ENCODE measurements around the gene FCRL2. TPM values are rescaled to one million over a fixed set of nuclear protein-coding genes. Genes with fewer than 3 reads are reported as not detected.

Gene FCRL2
- total and polyA plus RNA-seq, 2 experiments from 2014 or later: not detected

DNA sequence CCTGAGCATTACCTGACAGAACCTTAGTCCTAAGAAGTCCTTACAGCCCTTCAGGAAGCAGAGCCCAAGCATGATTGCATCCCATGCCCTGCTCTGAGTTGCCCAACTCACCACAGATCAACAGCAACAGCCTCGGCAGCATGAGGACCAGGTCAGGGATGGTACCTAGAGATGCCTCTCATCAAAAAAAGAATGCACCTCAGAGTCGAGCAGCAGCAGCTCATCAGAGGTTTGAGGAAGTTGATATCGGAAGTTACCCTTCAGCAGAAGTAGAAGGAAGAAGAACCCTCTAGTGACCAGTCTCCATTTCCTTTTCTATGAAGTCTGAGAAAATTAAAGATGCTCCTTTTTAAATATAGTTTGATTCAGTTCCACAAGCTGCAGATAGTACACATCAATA, 43.0 kb upstream of the FCRL2 start, which contains the start of gene FCRL1:
Gene FCRL1 (minus strand): TSS at position 225 of the 400 bp plus-strand sequence. CDS start 83 bp downstream, at position 142.
- Histone ChIP-seq H4K20me1 (replicated peaks; ENCODE audit: insufficient read depth) (no peaks in the 10 kb centered on the region), H2AFZ (no peak within 1 kb of the TSS), H3K4me3 (no peak within 1 kb of the TSS), H3K79me2 (replicated peaks; ENCODE audit: insufficient read depth) (no peaks in the 10 kb centered on the region), H3K27ac (ENCODE audit: low read depth) (no peak within 1 kb of the TSS), H3F3A (replicated peaks; ENCODE audit: low read depth) (no peaks in the 10 kb centered on the region), H3K4me1 (ENCODE audit: insufficient read depth) (no peaks in the 10 kb centered on the region), H3K9me2 (ENCODE audit: insufficient read depth) (0 out of 2 replicates have a peak, but pooled peaks cover 5% of the 10 kb centered on the region), H3K4me2 (no peak within 1 kb of the TSS), H3K27me3 (ENCODE audit: insufficient read depth) (no peaks in the 10 kb centered on the region), H3K36me3 (ENCODE audit: insufficient read depth) (no peaks in the 10 kb centered on the region)
- no peak for DNase-seq (ENCODE audit: low spot score)
- H3K4me3 Mint-ChIP-seq: no peak within 1 kb of the TSS
- no peak within 1 kb of the TSS for H3K27ac Mint-ChIP-seq
- no peaks in the 10 kb centered on the region for H3K27me3 Mint-ChIP-seq (ENCODE audit: insufficient read depth, low read depth, poor library complexity)
- H3K36me3 Mint-ChIP-seq (ENCODE audit: low read depth): no peaks in the 10 kb centered on the region
- TF ChIP-seq, protein P1, sequence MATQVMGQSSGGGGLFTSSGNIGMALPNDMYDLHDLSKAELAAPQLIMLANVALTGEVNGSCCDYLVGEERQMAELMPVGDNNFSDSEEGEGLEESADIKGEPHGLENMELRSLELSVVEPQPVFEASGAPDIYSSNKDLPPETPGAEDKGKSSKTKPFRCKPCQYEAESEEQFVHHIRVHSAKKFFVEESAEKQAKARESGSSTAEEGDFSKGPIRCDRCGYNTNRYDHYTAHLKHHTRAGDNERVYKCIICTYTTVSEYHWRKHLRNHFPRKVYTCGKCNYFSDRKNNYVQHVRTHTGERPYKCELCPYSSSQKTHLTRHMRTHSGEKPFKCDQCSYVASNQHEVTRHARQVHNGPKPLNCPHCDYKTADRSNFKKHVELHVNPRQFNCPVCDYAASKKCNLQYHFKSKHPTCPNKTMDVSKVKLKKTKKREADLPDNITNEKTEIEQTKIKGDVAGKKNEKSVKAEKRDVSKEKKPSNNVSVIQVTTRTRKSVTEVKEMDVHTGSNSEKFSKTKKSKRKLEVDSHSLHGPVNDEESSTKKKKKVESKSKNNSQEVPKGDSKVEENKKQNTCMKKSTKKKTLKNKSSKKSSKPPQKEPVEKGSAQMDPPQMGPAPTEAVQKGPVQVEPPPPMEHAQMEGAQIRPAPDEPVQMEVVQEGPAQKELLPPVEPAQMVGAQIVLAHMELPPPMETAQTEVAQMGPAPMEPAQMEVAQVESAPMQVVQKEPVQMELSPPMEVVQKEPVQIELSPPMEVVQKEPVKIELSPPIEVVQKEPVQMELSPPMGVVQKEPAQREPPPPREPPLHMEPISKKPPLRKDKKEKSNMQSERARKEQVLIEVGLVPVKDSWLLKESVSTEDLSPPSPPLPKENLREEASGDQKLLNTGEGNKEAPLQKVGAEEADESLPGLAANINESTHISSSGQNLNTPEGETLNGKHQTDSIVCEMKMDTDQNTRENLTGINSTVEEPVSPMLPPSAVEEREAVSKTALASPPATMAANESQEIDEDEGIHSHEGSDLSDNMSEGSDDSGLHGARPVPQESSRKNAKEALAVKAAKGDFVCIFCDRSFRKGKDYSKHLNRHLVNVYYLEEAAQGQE (IDR thresholded peaks at IDR 0.05; ENCODE audit: unreplicated experiment): no peak
- TF ChIP-seq EZH2 (IDR thresholded peaks at IDR 0.05; ENCODE audit: low read depth, unreplicated experiment) (no peak), JUNB (IDR thresholded peaks at IDR 0.05; ENCODE audit: unreplicated experiment) (no peak), ZNF114 (CRISPR knock-in tag; IDR thresholded peaks at IDR 0.05) (no peak), STAT1 (IDR thresholded peaks at IDR 0.05; ENCODE audit: unreplicated experiment) (no peak), NANOG (IDR thresholded peaks at IDR 0.05; ENCODE audit: borderline replicate concordance) (no peak), ZNF331 (CRISPR knock-in tag; IDR thresholded peaks at IDR 0.05; ENCODE audit: low read depth) (no peak), CREB1 (CRISPR knock-in tag; IDR thresholded peaks at IDR 0.05; ENCODE audit: low read depth) (no peak), POLR2AphosphoS5 (IDR thresholded peaks at IDR 0.05; ENCODE audit: low read depth) (no peak), EZH2phosphoT487 (IDR thresholded peaks at IDR 0.05; ENCODE audit: unreplicated experiment) (no peak)
- TF ChIP-seq, protein P2, sequence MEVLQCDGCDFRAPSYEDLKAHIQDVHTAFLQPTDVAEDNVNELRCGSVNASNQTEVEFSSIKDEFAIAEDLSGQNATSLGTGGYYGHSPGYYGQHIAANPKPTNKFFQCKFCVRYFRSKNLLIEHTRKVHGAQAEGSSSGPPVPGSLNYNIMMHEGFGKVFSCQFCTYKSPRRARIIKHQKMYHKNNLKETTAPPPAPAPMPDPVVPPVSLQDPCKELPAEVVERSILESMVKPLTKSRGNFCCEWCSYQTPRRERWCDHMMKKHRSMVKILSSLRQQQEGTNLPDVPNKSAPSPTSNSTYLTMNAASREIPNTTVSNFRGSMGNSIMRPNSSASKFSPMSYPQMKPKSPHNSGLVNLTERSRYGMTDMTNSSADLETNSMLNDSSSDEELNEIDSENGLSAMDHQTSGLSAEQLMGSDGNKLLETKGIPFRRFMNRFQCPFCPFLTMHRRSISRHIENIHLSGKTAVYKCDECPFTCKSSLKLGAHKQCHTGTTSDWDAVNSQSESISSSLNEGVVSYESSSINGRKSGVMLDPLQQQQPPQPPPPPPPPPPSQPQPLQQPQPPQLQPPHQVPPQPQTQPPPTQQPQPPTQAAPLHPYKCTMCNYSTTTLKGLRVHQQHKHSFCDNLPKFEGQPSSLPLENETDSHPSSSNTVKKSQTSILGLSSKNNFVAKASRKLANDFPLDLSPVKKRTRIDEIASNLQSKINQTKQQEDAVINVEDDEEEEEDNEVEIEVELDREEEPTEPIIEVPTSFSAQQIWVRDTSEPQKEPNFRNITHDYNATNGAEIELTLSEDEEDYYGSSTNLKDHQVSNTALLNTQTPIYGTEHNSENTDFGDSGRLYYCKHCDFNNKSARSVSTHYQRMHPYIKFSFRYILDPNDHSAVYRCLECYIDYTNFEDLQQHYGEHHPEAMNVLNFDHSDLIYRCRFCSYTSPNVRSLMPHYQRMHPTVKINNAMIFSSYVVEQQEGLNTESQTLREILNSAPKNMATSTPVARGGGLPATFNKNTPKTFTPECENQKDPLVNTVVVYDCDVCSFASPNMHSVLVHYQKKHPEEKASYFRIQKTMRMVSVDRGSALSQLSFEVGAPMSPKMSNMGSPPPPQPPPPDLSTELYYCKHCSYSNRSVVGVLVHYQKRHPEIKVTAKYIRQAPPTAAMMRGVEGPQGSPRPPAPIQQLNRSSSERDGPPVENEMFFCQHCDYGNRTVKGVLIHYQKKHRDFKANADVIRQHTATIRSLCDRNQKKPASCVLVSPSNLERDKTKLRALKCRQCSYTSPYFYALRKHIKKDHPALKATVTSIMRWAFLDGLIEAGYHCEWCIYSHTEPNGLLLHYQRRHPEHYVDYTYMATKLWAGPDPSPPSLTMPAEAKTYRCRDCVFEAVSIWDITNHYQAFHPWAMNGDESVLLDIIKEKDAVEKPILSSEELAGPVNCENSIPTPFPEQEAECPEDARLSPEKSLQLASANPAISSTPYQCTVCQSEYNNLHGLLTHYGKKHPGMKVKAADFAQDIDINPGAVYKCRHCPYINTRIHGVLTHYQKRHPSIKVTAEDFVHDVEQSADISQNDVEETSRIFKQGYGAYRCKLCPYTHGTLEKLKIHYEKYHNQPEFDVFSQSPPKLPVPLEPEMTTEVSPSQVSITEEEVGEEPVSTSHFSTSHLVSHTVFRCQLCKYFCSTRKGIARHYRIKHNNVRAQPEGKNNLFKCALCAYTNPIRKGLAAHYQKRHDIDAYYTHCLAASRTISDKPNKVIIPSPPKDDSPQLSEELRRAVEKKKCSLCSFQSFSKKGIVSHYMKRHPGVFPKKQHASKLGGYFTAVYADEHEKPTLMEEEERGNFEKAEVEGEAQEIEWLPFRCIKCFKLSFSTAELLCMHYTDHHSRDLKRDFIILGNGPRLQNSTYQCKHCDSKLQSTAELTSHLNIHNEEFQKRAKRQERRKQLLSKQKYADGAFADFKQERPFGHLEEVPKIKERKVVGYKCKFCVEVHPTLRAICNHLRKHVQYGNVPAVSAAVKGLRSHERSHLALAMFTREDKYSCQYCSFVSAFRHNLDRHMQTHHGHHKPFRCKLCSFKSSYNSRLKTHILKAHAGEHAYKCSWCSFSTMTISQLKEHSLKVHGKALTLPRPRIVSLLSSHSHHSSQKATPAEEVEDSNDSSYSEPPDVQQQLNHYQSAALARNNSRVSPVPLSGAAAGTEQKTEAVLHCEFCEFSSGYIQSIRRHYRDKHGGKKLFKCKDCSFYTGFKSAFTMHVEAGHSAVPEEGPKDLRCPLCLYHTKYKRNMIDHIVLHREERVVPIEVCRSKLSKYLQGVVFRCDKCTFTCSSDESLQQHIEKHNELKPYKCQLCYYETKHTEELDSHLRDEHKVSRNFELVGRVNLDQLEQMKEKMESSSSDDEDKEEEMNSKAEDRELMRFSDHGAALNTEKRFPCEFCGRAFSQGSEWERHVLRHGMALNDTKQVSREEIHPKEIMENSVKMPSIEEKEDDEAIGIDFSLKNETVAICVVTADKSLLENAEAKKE (CRISPR knock-in tag; IDR thresholded peaks at IDR 0.05): no peak
- TF ChIP-seq, protein P3, sequence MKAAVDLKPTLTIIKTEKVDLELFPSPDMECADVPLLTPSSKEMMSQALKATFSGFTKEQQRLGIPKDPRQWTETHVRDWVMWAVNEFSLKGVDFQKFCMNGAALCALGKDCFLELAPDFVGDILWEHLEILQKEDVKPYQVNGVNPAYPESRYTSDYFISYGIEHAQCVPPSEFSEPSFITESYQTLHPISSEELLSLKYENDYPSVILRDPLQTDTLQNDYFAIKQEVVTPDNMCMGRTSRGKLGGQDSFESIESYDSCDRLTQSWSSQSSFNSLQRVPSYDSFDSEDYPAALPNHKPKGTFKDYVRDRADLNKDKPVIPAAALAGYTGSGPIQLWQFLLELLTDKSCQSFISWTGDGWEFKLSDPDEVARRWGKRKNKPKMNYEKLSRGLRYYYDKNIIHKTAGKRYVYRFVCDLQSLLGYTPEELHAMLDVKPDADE (IDR thresholded peaks at IDR 0.05): no peak
- TF ChIP-seq, protein P4, sequence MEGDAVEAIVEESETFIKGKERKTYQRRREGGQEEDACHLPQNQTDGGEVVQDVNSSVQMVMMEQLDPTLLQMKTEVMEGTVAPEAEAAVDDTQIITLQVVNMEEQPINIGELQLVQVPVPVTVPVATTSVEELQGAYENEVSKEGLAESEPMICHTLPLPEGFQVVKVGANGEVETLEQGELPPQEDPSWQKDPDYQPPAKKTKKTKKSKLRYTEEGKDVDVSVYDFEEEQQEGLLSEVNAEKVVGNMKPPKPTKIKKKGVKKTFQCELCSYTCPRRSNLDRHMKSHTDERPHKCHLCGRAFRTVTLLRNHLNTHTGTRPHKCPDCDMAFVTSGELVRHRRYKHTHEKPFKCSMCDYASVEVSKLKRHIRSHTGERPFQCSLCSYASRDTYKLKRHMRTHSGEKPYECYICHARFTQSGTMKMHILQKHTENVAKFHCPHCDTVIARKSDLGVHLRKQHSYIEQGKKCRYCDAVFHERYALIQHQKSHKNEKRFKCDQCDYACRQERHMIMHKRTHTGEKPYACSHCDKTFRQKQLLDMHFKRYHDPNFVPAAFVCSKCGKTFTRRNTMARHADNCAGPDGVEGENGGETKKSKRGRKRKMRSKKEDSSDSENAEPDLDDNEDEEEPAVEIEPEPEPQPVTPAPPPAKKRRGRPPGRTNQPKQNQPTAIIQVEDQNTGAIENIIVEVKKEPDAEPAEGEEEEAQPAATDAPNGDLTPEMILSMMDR (conservative IDR thresholded peaks at IDR 0.05; ENCODE audit: low read depth in 2 of 2): no peak
- H3K4me1 Mint-ChIP-seq: no peaks in the 10 kb centered on the region
- no peak for ATAC-seq
- H3K9me3 Mint-ChIP-seq: no peaks in the 10 kb centered on the region

Data from GM23338 (cell line).